ENCODE measurements around the gene CLCN2. TPM values are rescaled to one million over a fixed set of nuclear protein-coding genes. Genes with fewer than 3 reads are reported as not detected.

The CLCN2 gene
- total and polyA plus RNA-seq, 10 donors = 1.6 to 6.4 (median 3.7) TPM

- H3K9me3 ChIP-seq = no peaks in the 10 kb centered on the region
- H3K27ac ChIP-seq = peak overlapping the region in 1 of 8 donors; percentile 13
- intact Hi-C loops (cut with DNase I; ENCODE audit: low total_unique reads) = no loop called here
- H3K27me3 ChIP-seq (replicated peaks in 1 of 7) = no peaks in the 10 kb centered on the region
- 75 to 93% (median 83%) methylated on average over 4 of the region's 4 CpGs for WGBS, 5 donors
- H3K4me3 ChIP-seq = no peak overlapping the region
- TF ChIP-seq, protein P1, sequence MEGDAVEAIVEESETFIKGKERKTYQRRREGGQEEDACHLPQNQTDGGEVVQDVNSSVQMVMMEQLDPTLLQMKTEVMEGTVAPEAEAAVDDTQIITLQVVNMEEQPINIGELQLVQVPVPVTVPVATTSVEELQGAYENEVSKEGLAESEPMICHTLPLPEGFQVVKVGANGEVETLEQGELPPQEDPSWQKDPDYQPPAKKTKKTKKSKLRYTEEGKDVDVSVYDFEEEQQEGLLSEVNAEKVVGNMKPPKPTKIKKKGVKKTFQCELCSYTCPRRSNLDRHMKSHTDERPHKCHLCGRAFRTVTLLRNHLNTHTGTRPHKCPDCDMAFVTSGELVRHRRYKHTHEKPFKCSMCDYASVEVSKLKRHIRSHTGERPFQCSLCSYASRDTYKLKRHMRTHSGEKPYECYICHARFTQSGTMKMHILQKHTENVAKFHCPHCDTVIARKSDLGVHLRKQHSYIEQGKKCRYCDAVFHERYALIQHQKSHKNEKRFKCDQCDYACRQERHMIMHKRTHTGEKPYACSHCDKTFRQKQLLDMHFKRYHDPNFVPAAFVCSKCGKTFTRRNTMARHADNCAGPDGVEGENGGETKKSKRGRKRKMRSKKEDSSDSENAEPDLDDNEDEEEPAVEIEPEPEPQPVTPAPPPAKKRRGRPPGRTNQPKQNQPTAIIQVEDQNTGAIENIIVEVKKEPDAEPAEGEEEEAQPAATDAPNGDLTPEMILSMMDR (IDR thresholded peaks at IDR 0.05 in 8 of 11, conservative IDR thresholded peaks at IDR 0.05 in 3 of 11) = no peak
- TF ChIP-seq POLR2AphosphoS5 (IDR thresholded peaks at IDR 0.05) = no peak
- no peak for TF ChIP-seq POLR2A (IDR thresholded peaks at IDR 0.05)
- peaks cover 0 to 23% (median 11%) of the 10 kb centered on the region in 6 donors for H3K36me3 ChIP-seq
- H3K4me1 ChIP-seq = peaks cover 0 to 26% (median 10%) of the 10 kb centered on the region in 6 donors
- no peak for DNase-seq
These were observed 13.4 kb downstream of the CLCN2 start for GRCh38 chr3:184348057-184348382.

- no peak for DNase-seq
- intact Hi-C loops (cut with DNase I; ENCODE audit: low total_unique reads) = no loop called here
- Histone ChIP-seq H3K36me3 (peaks cover 0 to 29% (median 16%) of the 10 kb centered on the region in 6 donors), H3K27ac (peak overlapping the region in 1 of 8 donors; percentile 13), H3K27me3 (replicated peaks in 1 of 7) (no peaks in the 10 kb centered on the region), H3K4me3 (no peak overlapping the region), H3K9me3 (no peaks in the 10 kb centered on the region), H3K4me1 (peaks cover 0 to 26% (median 10%) of the 10 kb centered on the region in 6 donors)
- WGBS, 5 donors = 65 to 76% (median 70%) methylated on average over 12 of the region's 12 CpGs
- TF ChIP-seq POLR2A (IDR thresholded peaks at IDR 0.05) (no peak), POLR2AphosphoS5 (IDR thresholded peaks at IDR 0.05) (no peak)
- TF ChIP-seq, protein P1 (IDR thresholded peaks at IDR 0.05 in 8 of 11, conservative IDR thresholded peaks at IDR 0.05 in 3 of 11) = no peak
These were observed 13.9 kb downstream of the CLCN2 start for GRCh38 chr3:184347321-184348056.

- Histone ChIP-seq H3K9me3 (no peaks in the 10 kb centered on the region), H3K36me3 (peaks cover 0 to 37% (median 23%) of the 10 kb centered on the region in 6 donors), H3K4me3 (no peak overlapping the region), H3K27ac (peak overlapping the region in 2 of 8 donors; percentile 28 to 54), H3K4me1 (peaks cover 0 to 23% (median 10%) of the 10 kb centered on the region in 6 donors), H3K27me3 (replicated peaks in 1 of 7) (no peaks in the 10 kb centered on the region)
- intact Hi-C loops (cut with DNase I; ENCODE audit: low total_unique reads) = no loop called here
- TF ChIP-seq, protein P1 (IDR thresholded peaks at IDR 0.05 in 8 of 11, conservative IDR thresholded peaks at IDR 0.05 in 3 of 11) = no peak
- TF ChIP-seq POLR2A (IDR thresholded peaks at IDR 0.05) (no peak), POLR2AphosphoS5 (IDR thresholded peaks at IDR 0.05) (peak in 1 of 3 donors; percentile 43)
- no peak for DNase-seq
- WGBS, 5 donors = 92 to 95% (median 94%) methylated on average over 12 to 20 of the region's 20 CpGs
These were observed 14.8 kb downstream of the CLCN2 start for GRCh38 chr3:184346480-184347190.

Data from spleen (tissue), 11 donors.